ENCODE measurements around the gene UNC93B1.
A peak's percentile ranks its signal among the peaks of the same experiment; 100 is the strongest.

UNC93B1 gene, protein sequence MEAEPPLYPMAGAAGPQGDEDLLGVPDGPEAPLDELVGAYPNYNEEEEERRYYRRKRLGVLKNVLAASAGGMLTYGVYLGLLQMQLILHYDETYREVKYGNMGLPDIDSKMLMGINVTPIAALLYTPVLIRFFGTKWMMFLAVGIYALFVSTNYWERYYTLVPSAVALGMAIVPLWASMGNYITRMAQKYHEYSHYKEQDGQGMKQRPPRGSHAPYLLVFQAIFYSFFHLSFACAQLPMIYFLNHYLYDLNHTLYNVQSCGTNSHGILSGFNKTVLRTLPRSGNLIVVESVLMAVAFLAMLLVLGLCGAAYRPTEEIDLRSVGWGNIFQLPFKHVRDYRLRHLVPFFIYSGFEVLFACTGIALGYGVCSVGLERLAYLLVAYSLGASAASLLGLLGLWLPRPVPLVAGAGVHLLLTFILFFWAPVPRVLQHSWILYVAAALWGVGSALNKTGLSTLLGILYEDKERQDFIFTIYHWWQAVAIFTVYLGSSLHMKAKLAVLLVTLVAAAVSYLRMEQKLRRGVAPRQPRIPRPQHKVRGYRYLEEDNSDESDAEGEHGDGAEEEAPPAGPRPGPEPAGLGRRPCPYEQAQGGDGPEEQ

DNA sequence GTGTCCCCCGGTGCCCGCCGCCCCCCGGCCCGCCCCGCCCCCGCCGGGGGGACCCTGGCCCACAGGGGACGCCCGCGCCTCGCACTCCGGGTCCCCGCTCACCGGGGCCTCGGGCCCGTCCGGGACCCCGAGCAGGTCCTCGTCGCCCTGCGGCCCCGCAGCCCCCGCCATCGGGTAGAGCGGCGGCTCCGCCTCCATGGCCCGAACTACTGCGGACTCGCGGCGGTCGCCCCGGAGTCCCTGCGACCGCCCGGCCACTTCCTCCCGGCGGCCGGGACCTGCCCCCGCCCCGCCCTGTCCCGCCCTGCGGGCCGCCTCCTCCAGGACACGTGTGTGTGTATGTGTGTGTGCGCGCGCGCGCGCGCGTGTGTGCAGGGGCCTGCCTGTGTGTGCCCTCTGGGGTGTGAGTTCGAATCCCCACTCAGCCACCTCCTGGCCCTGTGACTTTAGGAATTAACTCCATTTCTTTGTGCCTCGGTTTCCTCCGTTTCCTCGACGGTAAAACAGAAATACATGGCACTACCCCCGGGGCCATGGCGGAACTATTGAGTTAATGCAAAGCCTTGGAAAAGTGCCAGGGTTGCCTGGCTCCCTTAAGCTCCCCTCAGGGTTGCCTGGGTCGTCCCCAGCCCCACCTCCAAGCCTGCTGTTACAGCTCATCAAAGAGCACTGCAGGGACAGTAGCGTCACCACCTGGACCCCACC, at the start of gene UNC93B1:
Gene UNC93B1, minus strand, starts transcription at position 252 of the 705 bp plus-strand sequence. Its CDS starts 54 bp downstream, at position 198.
- DNase-seq (ENCODE audit: low read depth in 1 of 2, low spot score in 1 of 2), result peak; percentile 54 to 67

DNA sequence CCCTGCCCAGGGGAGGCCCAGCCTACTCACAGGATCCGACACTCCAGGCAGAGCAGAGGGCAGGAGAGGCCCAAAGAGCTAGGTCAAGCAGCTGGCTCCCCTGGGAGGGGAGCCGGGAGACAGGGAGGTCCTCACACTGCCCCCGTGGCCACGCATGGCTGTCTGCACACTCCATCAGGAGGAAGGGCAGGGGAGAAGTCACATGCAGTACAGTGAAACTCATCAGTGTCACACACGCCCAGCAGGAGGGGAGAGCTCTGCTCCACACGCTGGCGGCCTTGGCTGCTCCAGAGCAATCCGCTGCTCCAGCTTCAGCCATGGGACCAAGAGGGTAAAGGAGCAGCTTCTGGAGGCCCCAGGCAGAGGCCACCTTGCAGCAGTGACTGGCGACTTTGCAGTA, 49.2 kb upstream of the UNC93B1 start:
- DNase-seq (ENCODE audit: low read depth in 1 of 2, low spot score in 1 of 2), result no peak

DNA sequence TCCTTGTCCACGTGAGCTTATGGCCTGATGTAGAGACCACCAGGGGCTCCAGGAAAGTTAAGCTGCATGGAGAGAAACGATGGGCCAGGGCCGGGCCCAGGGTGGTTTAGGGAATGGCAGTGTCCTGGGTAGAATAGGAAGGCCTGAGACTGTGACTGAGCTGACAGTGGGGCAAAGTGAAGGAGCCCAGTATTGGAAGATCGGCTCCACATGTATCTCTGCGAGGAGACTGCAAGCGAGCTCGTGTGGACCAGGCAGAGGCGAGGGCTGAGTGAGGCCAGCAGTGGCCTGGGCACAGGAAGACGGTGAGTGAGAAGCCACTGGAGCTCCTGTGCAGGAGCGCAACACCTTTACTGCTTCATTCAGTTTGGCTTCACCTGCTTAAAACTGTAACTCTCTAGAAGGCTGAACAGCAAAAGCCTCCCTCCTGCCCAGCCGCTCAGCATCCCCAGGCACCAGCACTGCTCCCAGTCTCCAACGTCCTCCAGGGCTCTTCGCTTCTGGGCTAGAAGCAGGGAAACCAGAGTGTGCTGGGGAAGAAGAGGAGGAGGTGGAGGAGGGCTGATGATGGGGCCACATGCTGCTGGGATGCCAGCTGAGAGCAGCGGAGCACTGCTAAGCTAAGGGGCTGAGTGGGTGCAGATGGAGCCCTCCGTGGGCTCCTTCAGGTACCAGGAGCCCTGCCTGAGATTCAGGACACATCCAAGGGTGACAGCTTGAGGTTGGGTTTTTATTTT, 48.4 kb upstream of the UNC93B1 start:
- no peak for DNase-seq (ENCODE audit: low read depth in 1 of 2, low spot score in 1 of 2)

DNA sequence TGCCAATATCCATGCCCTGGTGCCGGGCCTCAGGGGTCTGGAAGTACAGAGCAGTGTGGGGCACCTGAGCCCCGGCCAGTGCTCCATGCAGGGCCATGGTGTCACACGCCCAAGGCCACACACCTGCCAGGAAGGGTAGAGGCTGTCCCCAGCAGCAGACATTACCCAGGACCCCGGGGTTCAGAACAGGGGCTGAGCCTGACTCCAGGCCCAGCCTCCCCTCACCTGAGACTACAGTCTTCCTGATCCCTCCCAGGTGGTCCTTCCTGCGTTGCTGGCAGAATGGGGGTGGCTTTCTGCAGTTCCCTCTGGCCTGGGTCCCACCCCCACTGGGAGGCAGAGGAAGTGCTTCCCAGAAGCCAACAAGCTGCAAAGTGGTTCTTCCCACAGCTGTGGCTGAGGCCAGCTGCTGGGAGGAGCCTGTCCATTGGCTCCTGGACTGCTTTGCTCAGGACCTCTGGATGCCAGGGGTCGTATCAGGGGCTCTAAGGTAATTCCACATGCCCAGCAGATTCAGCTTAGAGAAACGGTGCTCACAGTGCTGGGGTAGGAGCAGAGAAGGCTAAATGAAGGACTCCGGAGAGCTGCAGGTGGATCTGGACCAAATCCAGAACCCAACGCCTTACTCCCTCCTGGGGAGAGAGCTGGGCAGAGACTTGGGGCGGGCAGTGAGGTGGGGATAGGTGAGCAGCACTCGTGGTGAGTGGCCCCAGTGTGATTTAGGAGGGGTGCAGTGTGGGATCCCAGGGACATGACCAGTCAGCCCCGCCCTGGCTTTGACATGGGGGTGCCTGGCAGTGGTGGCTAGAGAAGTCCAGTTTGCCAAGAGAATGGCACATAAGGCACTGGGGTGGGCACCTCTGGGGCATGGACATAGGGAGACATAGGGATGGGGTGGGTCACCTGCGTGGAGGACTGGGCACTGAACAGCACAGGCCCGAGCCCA, 47.6 kb upstream of the UNC93B1 start:
- no peak for DNase-seq (ENCODE audit: low read depth in 1 of 2, low spot score in 1 of 2)

DNA sequence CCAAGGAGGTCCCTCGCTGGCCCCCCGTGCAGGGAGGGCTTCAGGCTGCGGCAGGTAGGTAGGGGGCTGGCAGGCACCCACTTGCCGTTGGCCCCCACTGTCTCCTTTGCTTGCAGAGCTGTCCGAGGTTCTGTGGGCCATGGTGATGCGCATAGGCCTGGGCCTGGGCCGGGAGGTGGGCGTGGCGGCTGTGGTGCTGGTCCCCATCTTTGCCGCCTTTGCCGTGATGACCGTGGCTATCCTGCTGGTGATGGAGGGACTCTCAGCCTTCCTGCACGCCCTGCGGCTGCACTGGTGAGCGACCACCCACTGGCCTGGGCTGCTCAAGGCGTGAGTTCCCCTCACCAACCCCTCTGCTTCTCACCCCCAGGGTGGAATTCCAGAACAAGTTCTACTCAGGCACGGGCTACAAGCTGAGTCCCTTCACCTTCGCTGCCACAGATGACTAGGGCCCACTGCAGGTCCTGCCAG, 46.5 kb upstream of the UNC93B1 start:
- no peak for DNase-seq (ENCODE audit: low read depth in 1 of 2, low spot score in 1 of 2)

DNA sequence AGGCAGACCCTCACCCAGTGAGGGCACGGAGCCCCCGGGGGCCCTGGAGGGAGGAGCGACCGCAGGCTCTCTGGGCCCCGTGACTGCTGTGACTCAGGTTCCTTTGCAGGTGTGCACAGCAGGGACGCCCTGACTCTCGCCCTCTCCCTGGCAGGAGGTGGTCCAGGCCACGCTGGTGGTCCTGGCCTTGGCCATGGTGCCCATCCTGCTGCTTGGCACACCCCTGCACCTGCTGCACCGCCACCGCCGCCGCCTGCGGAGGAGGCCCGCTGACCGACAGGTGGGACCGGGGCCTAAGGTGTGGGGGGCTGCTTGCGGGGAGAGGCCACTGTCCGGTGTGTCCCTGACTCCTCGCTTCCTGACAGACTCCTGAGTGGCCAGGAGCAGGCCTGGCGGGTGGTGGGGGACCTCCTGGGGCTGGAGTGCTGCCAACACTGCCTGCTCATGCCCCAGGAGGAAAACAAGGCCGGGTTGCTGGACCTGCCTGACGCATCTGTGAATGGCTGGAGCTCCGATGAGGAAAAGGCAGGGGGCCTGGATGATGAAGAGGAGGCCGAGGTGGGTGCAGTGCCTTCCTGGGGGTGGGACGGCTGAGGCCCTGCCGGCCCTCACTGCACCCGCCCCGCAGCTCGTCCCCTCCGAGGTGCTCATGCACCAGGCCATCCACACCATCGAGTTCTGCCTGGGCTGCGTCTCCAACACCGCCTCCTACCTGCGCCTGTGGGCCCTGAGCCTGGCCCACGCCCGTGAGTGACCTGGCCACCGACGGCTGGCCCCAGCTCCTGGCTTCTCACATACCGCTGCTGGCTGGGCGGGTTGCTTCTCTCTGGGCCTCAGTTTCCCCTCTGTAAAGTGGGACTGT, 45.8 kb upstream of the UNC93B1 start:
- no peak for DNase-seq (ENCODE audit: low read depth in 1 of 2, low spot score in 1 of 2)

DNA sequence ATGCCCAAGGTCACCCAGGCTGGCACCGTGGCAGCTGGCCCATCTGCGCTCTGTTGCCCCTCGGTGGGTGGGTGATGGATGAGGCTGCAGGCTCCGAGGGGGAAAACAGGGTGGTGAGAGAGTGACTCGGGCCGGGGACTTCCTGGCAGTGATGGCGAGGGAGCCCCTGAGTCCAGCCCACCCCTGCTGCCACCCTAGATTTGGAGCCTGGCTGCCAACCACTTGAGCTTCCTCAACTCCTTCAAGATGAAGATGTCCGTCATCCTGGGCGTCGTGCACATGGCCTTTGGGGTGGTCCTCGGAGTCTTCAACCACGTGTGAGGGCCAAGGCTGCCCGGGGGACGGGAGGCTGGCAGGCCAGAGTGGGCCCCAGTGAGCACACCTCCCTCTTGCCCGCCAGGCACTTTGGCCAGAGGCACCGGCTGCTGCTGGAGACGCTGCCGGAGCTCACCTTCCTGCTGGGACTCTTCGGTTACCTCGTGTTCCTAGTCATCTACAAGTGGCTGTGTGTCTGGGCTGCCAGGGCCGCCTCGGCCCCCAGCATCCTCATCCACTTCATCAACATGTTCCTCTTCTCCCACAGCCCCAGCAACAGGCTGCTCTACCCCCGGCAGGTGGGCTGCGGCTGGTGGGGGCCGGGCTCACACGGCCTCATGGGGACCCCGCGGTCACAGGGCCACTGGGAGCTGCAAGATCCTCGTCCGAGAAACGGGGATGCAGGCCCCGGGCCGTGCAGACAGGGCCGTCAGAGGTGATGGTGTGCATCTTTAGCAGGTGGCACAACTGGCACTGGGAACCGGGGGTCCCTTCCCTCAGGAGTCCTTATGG, 45.0 kb upstream of the UNC93B1 start:
- DNase-seq (ENCODE audit: low read depth in 1 of 2, low spot score in 1 of 2), result no peak

DNA sequence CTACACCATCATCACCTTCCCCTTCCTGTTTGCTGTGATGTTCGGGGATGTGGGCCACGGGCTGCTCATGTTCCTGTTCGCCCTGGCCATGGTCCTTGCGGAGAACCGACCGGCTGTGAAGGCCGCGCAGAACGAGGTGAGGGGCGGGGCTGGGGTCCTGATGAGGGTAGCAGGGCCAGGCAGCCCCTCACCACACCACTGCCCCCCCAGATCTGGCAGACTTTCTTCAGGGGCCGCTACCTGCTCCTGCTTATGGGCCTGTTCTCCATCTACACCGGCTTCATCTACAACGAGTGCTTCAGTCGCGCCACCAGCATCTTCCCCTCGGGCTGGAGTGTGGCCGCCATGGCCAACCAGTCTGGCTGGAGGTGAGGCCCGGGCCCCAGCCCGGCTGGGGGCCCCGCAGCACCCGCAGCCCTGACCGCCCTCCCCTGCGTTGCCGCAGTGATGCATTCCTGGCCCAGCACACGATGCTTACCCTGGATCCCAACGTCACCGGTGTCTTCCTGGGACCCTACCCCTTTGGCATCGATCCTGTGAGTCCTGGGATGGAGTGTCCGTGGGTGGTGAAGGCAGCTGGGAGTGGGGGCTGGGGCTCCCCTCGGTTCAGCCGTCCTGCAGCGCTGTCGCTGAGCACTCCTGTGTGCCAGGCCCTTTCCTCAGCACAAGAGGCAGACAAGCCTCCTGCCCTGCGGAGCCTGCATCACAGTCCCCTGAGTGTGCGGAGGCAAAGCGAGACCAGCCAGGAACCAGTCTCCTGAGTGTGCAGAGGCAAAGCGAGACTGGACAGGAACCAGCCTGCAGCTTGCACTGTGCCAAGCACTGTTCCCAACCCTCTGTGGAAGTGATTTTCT, 43.8 kb upstream of the UNC93B1 start:
- DNase-seq (ENCODE audit: low read depth in 1 of 2, low spot score in 1 of 2), result no peak

DNA sequence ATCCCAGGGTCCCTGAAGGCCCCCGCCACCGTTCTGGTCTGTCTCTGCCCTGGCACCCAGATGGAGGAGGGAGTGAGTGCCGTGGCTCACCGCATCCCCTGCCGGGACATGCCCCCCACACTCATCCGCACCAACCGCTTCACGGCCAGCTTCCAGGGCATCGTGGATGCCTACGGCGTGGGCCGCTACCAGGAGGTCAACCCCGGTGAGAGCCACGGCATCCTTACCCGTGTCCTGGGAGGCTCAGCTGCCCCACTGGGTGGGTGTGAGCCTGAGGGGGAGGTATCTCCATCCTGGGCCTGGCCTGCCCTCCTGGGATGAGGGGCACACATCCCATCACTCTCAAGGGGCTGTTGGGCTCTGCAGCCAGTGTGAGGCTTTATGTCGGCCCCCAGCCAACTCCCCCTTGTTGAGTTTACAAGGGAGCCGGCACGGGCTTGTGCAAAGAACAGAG, 41.0 kb upstream of the UNC93B1 start:
- DNase-seq (ENCODE audit: low read depth in 1 of 2, low spot score in 1 of 2), result no peak

DNA sequence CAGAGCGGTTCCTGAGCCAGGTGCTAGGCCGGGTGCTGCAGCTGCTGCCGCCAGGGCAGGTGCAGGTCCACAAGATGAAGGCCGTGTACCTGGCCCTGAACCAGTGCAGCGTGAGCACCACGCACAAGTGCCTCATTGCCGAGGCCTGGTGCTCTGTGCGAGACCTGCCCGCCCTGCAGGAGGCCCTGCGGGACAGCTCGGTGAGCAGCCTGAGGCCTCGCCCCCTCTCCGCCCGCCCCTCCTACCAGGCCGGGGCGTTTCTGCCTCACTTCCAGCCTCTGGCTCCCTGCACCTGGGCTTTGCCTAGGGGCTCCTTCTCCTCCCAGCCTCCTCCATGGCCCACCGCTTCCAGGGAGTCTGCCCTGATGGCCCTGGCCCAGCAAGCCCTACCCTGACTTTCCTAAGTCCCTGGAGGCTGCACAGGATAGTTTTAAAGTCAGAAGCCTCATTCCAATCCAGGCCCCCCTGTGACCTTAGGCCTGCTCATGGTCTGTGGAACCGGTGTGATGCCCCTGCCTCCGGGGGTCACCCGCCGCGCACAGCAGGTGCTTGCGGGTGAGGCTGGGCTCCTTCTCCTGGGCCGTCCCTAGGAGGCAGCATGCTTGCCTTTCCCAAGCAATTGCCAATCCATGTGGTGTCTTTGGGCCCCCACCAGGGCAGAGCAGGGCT, 40.4 kb upstream of the UNC93B1 start:
- DNase-seq (ENCODE audit: low read depth in 1 of 2, low spot score in 1 of 2), result no peak

DNA sequence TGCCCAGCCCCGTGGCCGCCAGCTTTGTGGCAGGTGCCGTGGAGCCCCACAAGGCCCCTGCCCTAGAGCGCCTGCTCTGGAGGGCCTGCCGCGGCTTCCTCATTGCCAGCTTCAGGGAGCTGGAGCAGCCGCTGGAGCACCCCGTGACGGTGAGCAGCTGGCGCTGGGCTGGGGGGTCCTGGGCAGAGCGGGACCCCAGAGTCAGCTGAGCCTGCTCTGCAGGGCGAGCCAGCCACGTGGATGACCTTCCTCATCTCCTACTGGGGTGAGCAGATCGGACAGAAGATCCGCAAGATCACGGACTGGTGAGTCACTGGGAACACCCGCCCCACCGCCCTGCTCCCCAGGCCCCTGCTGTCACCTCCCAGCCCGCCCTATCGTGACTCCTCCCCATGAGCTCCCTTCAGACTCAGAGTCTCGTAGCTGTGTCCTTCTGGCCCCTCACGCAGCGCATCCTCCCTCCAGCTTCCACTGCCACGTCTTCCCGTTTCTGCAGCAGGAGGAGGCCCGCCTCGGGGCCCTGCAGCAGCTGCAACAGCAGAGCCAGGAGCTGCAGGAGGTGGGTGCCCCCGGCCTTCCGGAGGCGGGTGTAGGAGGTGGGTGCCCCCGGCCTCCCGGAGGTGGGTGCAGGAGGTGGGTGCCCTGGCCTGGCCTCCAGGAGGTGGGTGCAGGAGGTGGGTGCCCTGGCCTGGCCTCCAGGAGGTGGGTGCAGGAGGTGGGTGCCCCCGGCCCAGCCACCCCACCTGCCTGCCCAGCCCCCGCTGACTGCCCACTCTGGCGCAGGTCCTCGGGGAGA, 39.6 kb upstream of the UNC93B1 start:
- no peak for DNase-seq (ENCODE audit: low read depth in 1 of 2, low spot score in 1 of 2)

DNA sequence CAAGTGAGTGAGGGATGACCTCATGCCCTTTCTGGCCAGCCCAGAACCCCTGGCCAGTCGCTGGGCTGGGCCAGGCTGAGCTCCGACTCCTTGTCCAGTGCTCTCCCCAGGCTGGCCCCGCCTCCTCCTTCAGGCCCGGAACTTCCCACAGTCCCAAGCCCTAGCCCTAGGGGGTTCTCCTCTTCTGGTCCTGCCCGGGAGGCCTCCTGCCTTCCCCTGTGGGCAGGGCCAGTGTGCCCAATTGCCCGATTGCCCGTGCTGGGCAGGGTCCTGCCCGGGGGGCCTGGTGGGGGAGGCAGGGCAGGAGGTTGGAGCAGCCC, 39.1 kb upstream of the UNC93B1 start:
- no peak for DNase-seq (ENCODE audit: low read depth in 1 of 2, low spot score in 1 of 2)

DNA sequence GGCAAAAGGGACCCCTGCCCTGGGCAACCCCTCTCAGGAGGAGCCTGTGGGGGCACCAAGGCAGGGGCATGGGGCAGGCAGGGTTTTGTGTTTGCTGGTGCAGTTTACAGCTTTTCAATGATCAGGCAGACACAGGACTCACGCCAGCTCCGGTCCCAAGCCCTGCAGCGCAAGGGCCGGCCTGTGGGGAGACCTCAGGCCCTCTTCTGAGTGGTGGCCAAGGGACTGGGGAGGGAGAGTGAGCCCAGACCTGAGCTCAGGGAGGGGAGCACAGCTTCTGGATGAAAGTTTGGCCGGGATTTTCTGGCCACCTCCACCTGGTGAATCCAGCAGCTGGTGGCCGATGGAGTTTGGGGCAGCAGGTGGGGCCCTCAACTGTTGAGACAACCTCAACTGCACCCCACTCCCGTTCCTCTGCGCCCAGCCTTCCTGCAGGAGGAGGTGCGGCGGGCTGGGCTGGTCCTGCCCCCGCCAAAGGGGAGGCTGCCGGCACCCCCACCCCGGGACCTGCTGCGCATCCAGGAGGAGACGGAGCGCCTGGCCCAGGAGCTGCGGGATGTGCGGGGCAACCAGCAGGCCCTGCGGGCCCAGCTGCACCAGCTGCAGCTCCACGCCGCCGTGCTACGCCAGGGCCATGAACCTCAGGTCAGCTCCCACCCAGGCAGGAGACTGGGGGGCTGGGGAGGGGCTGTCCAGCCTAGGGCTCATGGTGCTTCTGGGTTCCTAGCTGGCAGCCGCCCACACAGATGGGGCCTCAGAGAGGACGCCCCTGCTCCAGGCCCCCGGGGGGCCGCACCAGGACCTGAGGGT, 38.5 kb upstream of the UNC93B1 start:
- DNase-seq (ENCODE audit: low read depth in 1 of 2, low spot score in 1 of 2), result no peak

DNA sequence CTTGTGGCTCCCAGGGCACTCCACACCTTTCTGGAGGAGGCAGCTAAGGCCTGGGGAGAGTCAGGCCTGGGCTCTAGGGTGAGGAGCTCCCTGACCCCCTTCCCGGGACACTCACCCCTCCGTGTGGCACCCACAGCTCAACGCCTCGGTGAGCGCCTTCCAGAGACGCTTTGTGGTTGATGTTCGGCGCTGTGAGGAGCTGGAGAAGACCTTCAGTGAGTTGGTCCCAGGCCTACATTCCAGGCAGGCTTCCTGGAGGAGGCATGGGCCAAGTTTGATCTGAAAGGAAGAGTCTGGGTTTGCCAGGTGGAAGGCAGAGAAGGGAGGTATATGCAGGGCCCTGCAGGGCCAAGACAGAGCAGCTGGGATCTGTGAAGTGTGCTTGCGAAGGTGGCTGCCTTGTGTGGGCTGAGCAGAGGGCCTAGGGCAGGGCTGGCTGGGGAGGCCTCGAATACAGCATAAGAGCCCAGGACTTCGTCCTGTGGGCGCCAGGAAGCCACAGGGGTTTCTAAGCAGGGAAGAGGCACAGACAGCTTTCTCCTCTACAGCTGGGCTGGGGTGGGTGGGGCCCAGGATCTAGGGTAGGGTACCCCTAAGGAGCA, 37.8 kb upstream of the UNC93B1 start:
- no peak for DNase-seq (ENCODE audit: low read depth in 1 of 2, low spot score in 1 of 2)

Measured in stimulated activated CD4-positive, alpha-beta T cell treated with anti-CD3 and anti-CD28 coated beads, Interleukin-15, amount 100 ng/mL, for 1 hour (primary cell).